ENCODE data around the gene ERFE.

Gene ERFE

DNA sequence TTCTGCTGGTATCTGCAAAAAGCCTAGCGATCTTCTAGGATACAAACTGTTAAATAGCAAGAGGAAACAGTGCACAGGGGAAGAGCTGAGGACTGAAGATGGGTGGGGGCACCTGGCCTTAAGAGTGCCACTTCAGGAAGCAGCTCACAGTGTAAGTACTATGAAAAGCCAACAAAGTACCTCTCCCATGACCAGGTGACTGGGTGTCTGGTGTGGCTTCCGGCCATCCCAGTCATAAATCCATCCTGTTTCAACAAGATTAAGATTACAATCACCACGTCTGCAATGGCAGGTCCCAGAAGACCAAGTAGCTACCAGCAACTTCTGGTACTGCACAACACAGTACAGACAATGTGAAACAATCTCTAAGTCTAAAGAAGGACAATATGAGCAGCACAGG lies 15.9 kb downstream of the ERFE start:
- Histone ChIP-seq H4K20me1 (ENCODE audit: insufficient read depth, low read length) (no peaks in the 10 kb centered on the region), H3K27ac (ENCODE audit: low read length) (no peak overlapping the region), H3K27me3 (ENCODE audit: low read depth, low read length) (no peaks in the 10 kb centered on the region), H3K4me1 (ENCODE audit: low read length) (peaks cover under 1% of the 10 kb centered on the region; the same call in 1 of the 2 replicates), H2AFZ (ENCODE audit: low read depth, low read length) (no peak overlapping the region), H3K9ac (ENCODE audit: low read length) (no peak overlapping the region), H3K36me3 (replicated peaks; ENCODE audit: low read depth, low read length) (peaks cover 30% of the 10 kb centered on the region), H3K9me3 (ENCODE audit: insufficient read depth, low read length) (no peaks in the 10 kb centered on the region), H3K4me3 (ENCODE audit: low read length) (no peak overlapping the region), H3K4me2 (ENCODE audit: low read length) (no peak overlapping the region), H3K79me2 (ENCODE audit: low read length) (no peaks in the 10 kb centered on the region)
- TF ChIP-seq CTCF (IDR thresholded peaks at IDR 0.05; ENCODE audit: low read depth, low read length) = no peak
- no peak for TF ChIP-seq EZH2phosphoT487 (IDR thresholded peaks at IDR 0.05; ENCODE audit: low read depth)

- Histone ChIP-seq H3K4me3 (ENCODE audit: low read length) (no peak overlapping the region), H3K36me3 (replicated peaks; ENCODE audit: low read depth, low read length) (peaks cover 34% of the 10 kb centered on the region), H3K27ac (ENCODE audit: low read length) (no peak overlapping the region), H3K27me3 (ENCODE audit: low read depth, low read length) (no peaks in the 10 kb centered on the region), H3K9me3 (ENCODE audit: insufficient read depth, low read length) (no peaks in the 10 kb centered on the region), H3K9ac (ENCODE audit: low read length) (no peak overlapping the region), H2AFZ (ENCODE audit: low read depth, low read length) (no peak overlapping the region), H4K20me1 (ENCODE audit: insufficient read depth, low read length) (no peaks in the 10 kb centered on the region), H3K4me1 (ENCODE audit: low read length) (no peaks in the 10 kb centered on the region), H3K4me2 (ENCODE audit: low read length) (no peak overlapping the region), H3K79me2 (ENCODE audit: low read length) (no peaks in the 10 kb centered on the region)
- TF ChIP-seq CTCF (IDR thresholded peaks at IDR 0.05; ENCODE audit: low read depth, low read length) = no peak
- TF ChIP-seq EZH2phosphoT487 (IDR thresholded peaks at IDR 0.05; ENCODE audit: low read depth) = no peak
These were observed 17.8 kb downstream of the ERFE start for GRCh38 chr2:238176613-238177012.

GRCh38 chr2:238180554-238180953 lies 21.8 kb downstream of the ERFE start:
- no peak overlapping the region for H3K27ac ChIP-seq (ENCODE audit: low read length)
- H3K79me2 ChIP-seq (ENCODE audit: low read length) = no peaks in the 10 kb centered on the region
- peaks cover 41% of the 10 kb centered on the region for H3K36me3 ChIP-seq (replicated peaks; ENCODE audit: low read depth, low read length)
- no peaks in the 10 kb centered on the region for H3K9me3 ChIP-seq (ENCODE audit: insufficient read depth, low read length)
- H3K27me3 ChIP-seq (ENCODE audit: low read depth, low read length) = no peaks in the 10 kb centered on the region
- H3K4me1 ChIP-seq (ENCODE audit: low read length) = no peaks in the 10 kb centered on the region
- H3K9ac ChIP-seq (ENCODE audit: low read length) = no peak overlapping the region
- H3K4me2 ChIP-seq (ENCODE audit: low read length) = no peak overlapping the region
- TF ChIP-seq CTCF (IDR thresholded peaks at IDR 0.05; ENCODE audit: low read depth, low read length) = no peak
- no peak for TF ChIP-seq EZH2phosphoT487 (IDR thresholded peaks at IDR 0.05; ENCODE audit: low read depth)
- no peak overlapping the region for H2AFZ ChIP-seq (ENCODE audit: low read depth, low read length)
- H4K20me1 ChIP-seq (ENCODE audit: insufficient read depth, low read length) = no peaks in the 10 kb centered on the region
- H3K4me3 ChIP-seq (ENCODE audit: low read length) = no peak overlapping the region

DNA sequence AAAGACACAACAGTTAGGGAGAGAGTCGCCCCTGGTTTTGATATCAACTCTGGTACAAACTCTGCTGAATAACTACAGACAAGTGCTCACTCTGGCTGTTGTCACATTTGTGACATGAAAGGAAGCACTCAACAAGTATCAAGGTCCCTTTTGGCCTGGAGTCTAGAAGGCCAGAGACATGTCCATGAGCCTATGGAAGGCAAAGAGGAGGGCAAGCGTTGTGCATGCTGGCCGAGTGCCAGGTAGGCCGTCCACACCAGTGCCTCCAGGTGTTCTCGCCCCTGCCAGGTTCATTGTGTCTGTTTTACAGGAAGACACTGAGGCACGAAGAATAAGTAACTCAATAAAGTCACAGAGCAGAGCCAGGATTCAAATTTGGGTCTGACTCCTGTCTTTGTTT lies 23.6 kb downstream of the ERFE start:
- Histone ChIP-seq H3K4me1 (ENCODE audit: low read length) (no peaks in the 10 kb centered on the region), H3K27me3 (ENCODE audit: low read depth, low read length) (no peaks in the 10 kb centered on the region), H3K9ac (ENCODE audit: low read length) (no peak overlapping the region), H4K20me1 (ENCODE audit: insufficient read depth, low read length) (no peaks in the 10 kb centered on the region), H3K79me2 (ENCODE audit: low read length) (no peaks in the 10 kb centered on the region), H2AFZ (ENCODE audit: low read depth, low read length) (no peak overlapping the region), H3K4me2 (ENCODE audit: low read length) (no peak overlapping the region), H3K36me3 (replicated peaks; ENCODE audit: low read depth, low read length) (peaks cover 41% of the 10 kb centered on the region), H3K27ac (ENCODE audit: low read length) (no peak overlapping the region), H3K4me3 (ENCODE audit: low read length) (no peak overlapping the region), H3K9me3 (ENCODE audit: insufficient read depth, low read length) (no peaks in the 10 kb centered on the region)
- no peak for TF ChIP-seq CTCF (IDR thresholded peaks at IDR 0.05; ENCODE audit: low read depth, low read length)
- TF ChIP-seq EZH2phosphoT487 (IDR thresholded peaks at IDR 0.05; ENCODE audit: low read depth) = no peak

Data from OCI-LY3 (cell line).